ENCODE results near the gene VMP1. TPM values are rescaled to one million over a fixed set of nuclear protein-coding genes. Genes with fewer than 3 reads are reported as not detected.
A peak's percentile ranks its signal among the peaks of the same experiment; 100 is the strongest.

Gene VMP1
- total RNA-seq, 1 donor from 2014 or later: 64.9 TPM

- DNase-seq (ENCODE audit: low spot score): no peak
- Mint-ChIP-seq H3K4me3 (ENCODE audit: unreplicated experiment) (no peak overlapping the region), H3K36me3 (ENCODE audit: low read depth, unreplicated experiment) (no peaks in the 10 kb centered on the region), H3K27me3 (ENCODE audit: unreplicated experiment) (no peaks in the 10 kb centered on the region), H3K9me3 (ENCODE audit: unreplicated experiment) (no peaks in the 10 kb centered on the region), H3K27ac (ENCODE audit: unreplicated experiment) (no peak overlapping the region), H3K4me1 (ENCODE audit: unreplicated experiment) (no peaks in the 10 kb centered on the region)
- no peak for TF ChIP-seq CTCF (IDR thresholded peaks at IDR 0.05; ENCODE audit: unreplicated experiment)
Measured at GRCh38 chr17:59734226-59734625, 26.8 kb downstream of the VMP1 start.

- TF ChIP-seq CTCF (IDR thresholded peaks at IDR 0.05; ENCODE audit: unreplicated experiment): no peak
- no peaks in the 10 kb centered on the region for H3K27me3 Mint-ChIP-seq (ENCODE audit: unreplicated experiment)
- no peak overlapping the region for H3K4me3 Mint-ChIP-seq (ENCODE audit: unreplicated experiment)
- DNase-seq (ENCODE audit: low spot score): no peak
- H3K27ac Mint-ChIP-seq (ENCODE audit: unreplicated experiment): no peak overlapping the region
- H3K4me1 Mint-ChIP-seq (ENCODE audit: unreplicated experiment): no peaks in the 10 kb centered on the region
- peaks cover 7% of the 10 kb centered on the region for H3K36me3 Mint-ChIP-seq (ENCODE audit: low read depth, unreplicated experiment)
- no peaks in the 10 kb centered on the region for H3K9me3 Mint-ChIP-seq (ENCODE audit: unreplicated experiment)
Measured at GRCh38 chr17:59737324-59737723, 29.9 kb downstream of the VMP1 start.

GRCh38 chr17:59743842-59744241 is 36.4 kb downstream of the VMP1 start:
- Mint-ChIP-seq H3K27ac (ENCODE audit: unreplicated experiment) (no peak overlapping the region), H3K36me3 (ENCODE audit: low read depth, unreplicated experiment) (peaks cover 20% of the 10 kb centered on the region), H3K9me3 (ENCODE audit: unreplicated experiment) (no peaks in the 10 kb centered on the region), H3K4me1 (ENCODE audit: unreplicated experiment) (no peaks in the 10 kb centered on the region), H3K4me3 (ENCODE audit: unreplicated experiment) (peak overlapping the region; percentile 19), H3K27me3 (ENCODE audit: unreplicated experiment) (no peaks in the 10 kb centered on the region)
- no peak for TF ChIP-seq CTCF (IDR thresholded peaks at IDR 0.05; ENCODE audit: unreplicated experiment)
- no peak for DNase-seq (ENCODE audit: low spot score)

GRCh38 chr17:59745040-59745439 is 37.6 kb downstream of the VMP1 start:
- no peak for DNase-seq (ENCODE audit: low spot score)
- no peaks in the 10 kb centered on the region for H3K4me1 Mint-ChIP-seq (ENCODE audit: unreplicated experiment)
- no peaks in the 10 kb centered on the region for H3K9me3 Mint-ChIP-seq (ENCODE audit: unreplicated experiment)
- no peak overlapping the region for H3K4me3 Mint-ChIP-seq (ENCODE audit: unreplicated experiment)
- H3K27me3 Mint-ChIP-seq (ENCODE audit: unreplicated experiment): no peaks in the 10 kb centered on the region
- no peak for TF ChIP-seq CTCF (IDR thresholded peaks at IDR 0.05; ENCODE audit: unreplicated experiment)
- peaks cover 20% of the 10 kb centered on the region for H3K36me3 Mint-ChIP-seq (ENCODE audit: low read depth, unreplicated experiment)
- no peak overlapping the region for H3K27ac Mint-ChIP-seq (ENCODE audit: unreplicated experiment)

GRCh38 chr17:59746849-59747445 is 39.5 kb downstream of the VMP1 start:
- H3K4me1 Mint-ChIP-seq (ENCODE audit: unreplicated experiment): no peaks in the 10 kb centered on the region
- H3K9me3 Mint-ChIP-seq (ENCODE audit: unreplicated experiment): no peaks in the 10 kb centered on the region
- DNase-seq (ENCODE audit: low spot score): no peak

More at GRCh38 chr17:59746849-59747445, 39.5 kb downstream of the VMP1 start:
- Mint-ChIP-seq H3K27me3 (ENCODE audit: unreplicated experiment) (no peaks in the 10 kb centered on the region), H3K4me3 (ENCODE audit: unreplicated experiment) (no peak overlapping the region), H3K36me3 (ENCODE audit: low read depth, unreplicated experiment) (peaks cover 16% of the 10 kb centered on the region), H3K27ac (ENCODE audit: unreplicated experiment) (no peak overlapping the region)
- peak; percentile 55 for TF ChIP-seq CTCF (IDR thresholded peaks at IDR 0.05; ENCODE audit: unreplicated experiment)

All from endothelial cell (in vitro differentiated cells).